ENCODE data around the gene MZT2B.
"Not testable (repeated sequence)": the region's sequence is repeated elsewhere in the genome, so short reads cannot be mapped to it uniquely, and the experiment has no call there.

The MZT2B gene

GRCh38 chr2:130180404-130181324, 1.4 kb upstream of the MZT2B start:
- not testable (repeated sequence) for DNase-seq (ENCODE audit: low read depth in 2 of 2)

GRCh38 chr2:130181325-130181879, 660 bp upstream of the MZT2B start, which contains the start of gene SMPD4:
Gene SMPD4, minus strand, starts transcription at chr2:130181602. Its CDS starts 5,010 bp downstream, at chr2:130176592.
- DNase-seq (ENCODE audit: low read depth in 2 of 2) = peak; percentile 96 to 97

GRCh38 chr2:130182826-130183511, 907 bp downstream of the MZT2B start:
- not testable (repeated sequence) for DNase-seq (ENCODE audit: low read depth in 2 of 2)

- DNase-seq (ENCODE audit: low read depth in 2 of 2) = no peak
Measured at GRCh38 chr2:130183512-130184373, 1.7 kb downstream of the MZT2B start.

GRCh38 chr2:130185436-130185835, 3.4 kb downstream of the MZT2B start:
- DNase-seq (ENCODE audit: low read depth in 2 of 2) = no peak

- DNase-seq (ENCODE audit: low read depth in 2 of 2) = no peak
Measured at GRCh38 chr2:130185896-130186295, 3.8 kb downstream of the MZT2B start.

GRCh38 chr2:130186391-130186790, 4.3 kb downstream of the MZT2B start:
- no peak for DNase-seq (ENCODE audit: low read depth in 2 of 2)

GRCh38 chr2:130187268-130187667, 5.2 kb downstream of the MZT2B start:
- DNase-seq (ENCODE audit: low read depth in 2 of 2) = no peak

- not testable (repeated sequence) for DNase-seq (ENCODE audit: low read depth in 2 of 2)
Measured at GRCh38 chr2:130187859-130188792, 6.1 kb downstream of the MZT2B start.

- DNase-seq (ENCODE audit: low read depth in 2 of 2) = not testable (repeated sequence)
Measured at GRCh38 chr2:130188958-130189357, 6.9 kb downstream of the MZT2B start.

GRCh38 chr2:130190237-130190636, 8.2 kb downstream of the MZT2B start:
- DNase-seq (ENCODE audit: low read depth in 2 of 2) = no peak

- not testable (repeated sequence) for DNase-seq (ENCODE audit: low read depth in 2 of 2)
Measured at GRCh38 chr2:130191319-130191718, 9.3 kb downstream of the MZT2B start.

- not testable (repeated sequence) for DNase-seq (ENCODE audit: low read depth in 2 of 2)
Measured at GRCh38 chr2:130192451-130192850, 10.4 kb downstream of the MZT2B start.

- DNase-seq (ENCODE audit: low read depth in 2 of 2) = not testable (repeated sequence)
Measured at GRCh38 chr2:130193824-130194223, 11.8 kb downstream of the MZT2B start.

GRCh38 chr2:130195089-130195635, 13.1 kb downstream of the MZT2B start:
- not testable (repeated sequence) for DNase-seq (ENCODE audit: low read depth in 2 of 2)

GRCh38 chr2:130196052-130196451, 14.0 kb downstream of the MZT2B start:
- not testable (repeated sequence) for DNase-seq (ENCODE audit: low read depth in 2 of 2)

GRCh38 chr2:130198343-130198742, 16.3 kb downstream of the MZT2B start, which contains the start of gene TUBA3E:
Gene TUBA3E, minus strand, starts transcription at chr2:130198439. Its CDS starts 79 bp downstream, at chr2:130198360.
- no peak for DNase-seq (ENCODE audit: low read depth in 2 of 2)

- not testable (repeated sequence) for DNase-seq (ENCODE audit: low read depth in 2 of 2)
Measured at GRCh38 chr2:130202518-130202917, 20.5 kb downstream of the MZT2B start.

GRCh38 chr2:130203150-130203549, 21.1 kb downstream of the MZT2B start:
- DNase-seq (ENCODE audit: low read depth in 2 of 2) = not testable (repeated sequence)

GRCh38 chr2:130207051-130207450, 25.0 kb downstream of the MZT2B start:
- not testable (repeated sequence) for DNase-seq (ENCODE audit: low read depth in 2 of 2)
